ENCODE results near the gene PTRH1.

GRCh38 chr9:127715470-127716337, at the start of gene PTRH1, which contains the start of gene TTC16:
- no peak for TF ChIP-seq CTCF (IDR thresholded peaks at IDR 0.05; ENCODE audit: low read depth, low read length, poor library complexity, severe bottlenecking)
- TF ChIP-seq EZH2phosphoT487 (IDR thresholded peaks at IDR 0.05; ENCODE audit: borderline replicate concordance, low read length), result no peak

All from DOHH2 (cell line).